ENCODE results near the gene MFRP. TPM values are rescaled to one million over a fixed set of nuclear protein-coding genes. Genes with fewer than 3 reads are reported as not detected.

Gene MFRP
- total RNA-seq, 1 donor from 2014 or later, result not detected

GRCh38 chr11:119362741-119363080, 16.2 kb upstream of the MFRP start:
- H3K36me3 Mint-ChIP-seq (ENCODE audit: low read depth, unreplicated experiment), result peaks cover 11% of the 10 kb centered on the region
- peaks cover 30% of the 10 kb centered on the region for H3K4me1 Mint-ChIP-seq (ENCODE audit: low read depth, unreplicated experiment)
- H3K79me2 ChIP-seq (ENCODE audit: insufficient read depth, low read length), result no peaks in the 10 kb centered on the region
- H3K27ac Mint-ChIP-seq (ENCODE audit: unreplicated experiment), result peak overlapping the region; percentile 75
- DNase-seq (ENCODE audit: low read depth) (no peak), FAIRE-seq (no peak)
- no peaks in the 10 kb centered on the region for H4K20me1 ChIP-seq (ENCODE audit: insufficient read depth, low read length)
- H3K9ac ChIP-seq (ENCODE audit: low read length), result no peak overlapping the region
- peaks cover 18% of the 10 kb centered on the region for H3K4me1 ChIP-seq (ENCODE audit: insufficient read depth, low read length)
- H3K27me3 Mint-ChIP-seq (ENCODE audit: low read depth, unreplicated experiment), result peaks cover 8% of the 10 kb centered on the region
- H3K27ac ChIP-seq (ENCODE audit: low read depth, low read length), result no peak overlapping the region
- no peaks in the 10 kb centered on the region for H3K9me3 ChIP-seq (ENCODE audit: insufficient read depth, low read depth, low read length)
- H2AFZ ChIP-seq (ENCODE audit: low read depth, low read length), result no peak overlapping the region
- no peaks in the 10 kb centered on the region for H3K9me3 Mint-ChIP-seq (ENCODE audit: unreplicated experiment)
- peaks cover 11% of the 10 kb centered on the region for H3K27me3 ChIP-seq (ENCODE audit: insufficient read depth, low read length)
- peak overlapping the region; percentile 76 for H3K4me3 Mint-ChIP-seq (ENCODE audit: unreplicated experiment)
- no peak overlapping the region for H3K4me2 ChIP-seq (ENCODE audit: low read length)
- no peak overlapping the region for H3K4me3 ChIP-seq (ENCODE audit: insufficient read depth, low read depth, low read length)
- TF ChIP-seq CTCF (IDR thresholded peaks at IDR 0.05; ENCODE audit: insufficient read depth, low read depth, low read length), result no peak
- no peak for TF ChIP-seq EZH2 (IDR thresholded peaks at IDR 0.05; ENCODE audit: insufficient read depth, low read length)
- H3K36me3 ChIP-seq (ENCODE audit: insufficient read depth, low read length), result no peaks in the 10 kb centered on the region

- Mint-ChIP-seq H3K27ac (ENCODE audit: unreplicated experiment) (peak overlapping the region; percentile 75), H3K9me3 (ENCODE audit: unreplicated experiment) (no peaks in the 10 kb centered on the region), H3K36me3 (ENCODE audit: low read depth, unreplicated experiment) (peaks cover 14% of the 10 kb centered on the region), H3K4me1 (ENCODE audit: low read depth, unreplicated experiment) (peaks cover 30% of the 10 kb centered on the region), H3K4me3 (ENCODE audit: unreplicated experiment) (peak overlapping the region; percentile 76), H3K27me3 (ENCODE audit: low read depth, unreplicated experiment) (peaks cover 8% of the 10 kb centered on the region)
- Histone ChIP-seq H3K4me1 (ENCODE audit: insufficient read depth, low read length) (peaks cover 18% of the 10 kb centered on the region), H3K4me2 (ENCODE audit: low read length) (peak overlapping the region; percentile 78), H3K27me3 (ENCODE audit: insufficient read depth, low read length) (peaks cover 9% of the 10 kb centered on the region), H3K9me3 (ENCODE audit: insufficient read depth, low read depth, low read length) (no peaks in the 10 kb centered on the region), H2AFZ (ENCODE audit: low read depth, low read length) (no peak overlapping the region), H3K36me3 (ENCODE audit: insufficient read depth, low read length) (no peaks in the 10 kb centered on the region), H3K79me2 (ENCODE audit: insufficient read depth, low read length) (no peaks in the 10 kb centered on the region), H3K9ac (ENCODE audit: low read length) (no peak overlapping the region), H3K4me3 (ENCODE audit: insufficient read depth, low read depth, low read length) (no peak overlapping the region), H3K27ac (ENCODE audit: low read depth, low read length) (no peak overlapping the region), H4K20me1 (ENCODE audit: insufficient read depth, low read length) (no peaks in the 10 kb centered on the region)
- DNase-seq (ENCODE audit: low read depth) (no peak), FAIRE-seq (no peak)
- TF ChIP-seq EZH2 (IDR thresholded peaks at IDR 0.05; ENCODE audit: insufficient read depth, low read length) (no peak), CTCF (IDR thresholded peaks at IDR 0.05; ENCODE audit: insufficient read depth, low read depth, low read length) (no peak)
Measured at GRCh38 chr11:119361941-119362725, 15.6 kb upstream of the MFRP start.

Data from astrocyte (in vitro differentiated cells and primary cell).